PC-9 (cell line): ENCODE results near the gene HTR7. TPM values are rescaled to one million over a fixed set of nuclear protein-coding genes. Genes with fewer than 3 reads are reported as not detected.

Source experiments
- BruUV-seq: library from RNA; stranded (reverse); fragments of 400-500 nt; replicated peaks from 2 replicates; lab custom pipeline; 2021; lab: Mats Ljungman, UMichigan
- CTCF ChIA-PET: fragments of 300-600 bp; sonication (Branson Sonifier 250); formaldehyde crosslinking; loops from one replicate; lab custom pipeline; 2022; ENCODE audit warnings: antibody characterized with exemption; lab: Charles Lee
- POLR2A ChIA-PET: fragments of 300-600 bp; sonication (Branson Sonifier 250); formaldehyde crosslinking; loops from one replicate; lab custom pipeline; 2022; ENCODE audit warnings: antibody characterized with exemption; ENCODE audit not compliant: unreplicated experiment; lab: Charles Lee
- DNase-seq, 2 experiments: peaks; one replicate each; pipeline versions ENCODE4 v3.0.0 to v3.0.0-alpha.2; 2015 to 2022; ENCODE audit warnings: mixed read lengths in 1 of 2
- H2AFZ ChIP-seq: fragments of 200-600 bp; sonication (generic); 2 replicates; pipeline ENCODE4 v1.8.1; 2017; ENCODE audit warnings: antibody characterized with exemption
- H3F3A ChIP-seq: fragments of 200-600 bp; sonication (generic); 2 replicates; pipeline ENCODE4 v1.8.1; 2017; ENCODE audit warnings: antibody characterized with exemption, mild to moderate bottlenecking, low read depth; ENCODE audit not compliant: insufficient read depth
- H3K27ac ChIP-seq: fragments of 200-600 bp; sonication (generic); 2 replicates; pipeline ENCODE4 v1.6.1; 2016; ENCODE audit warnings: mixed run types
- H3K27me3 ChIP-seq: fragments of 200-600 bp; sonication (generic); 2 replicates; pipeline ENCODE4 v1.6.1; 2016; ENCODE audit warnings: low read depth, mixed run types; ENCODE audit not compliant: insufficient read depth
- H3K36me3 ChIP-seq: fragments of 200-600 bp; sonication (generic); 2 replicates; pipeline ENCODE4 v1.6.1; 2016; ENCODE audit warnings: low read depth, mixed run types
- H3K4me1 ChIP-seq: fragments of 200-600 bp; sonication (generic); replicated peaks from 2 replicates; pipeline ENCODE4 v1.6.1; 2016; ENCODE audit warnings: mixed run types; ENCODE audit not compliant: insufficient read depth
- H3K4me2 ChIP-seq: fragments of 200-600 bp; sonication (generic); 2 replicates; pipeline ENCODE4 v1.6.1; 2017; ENCODE audit warnings: mixed run types
- H3K4me3 ChIP-seq: fragments of 200-600 bp; sonication (generic); 2 replicates; pipeline ENCODE4 v1.6.1; 2016; ENCODE audit warnings: mixed run types
- H3K79me2 ChIP-seq: fragments of 200-600 bp; sonication (generic); 2 replicates; pipeline ENCODE4 v1.6.1; 2017; ENCODE audit warnings: low read depth, mixed run types
- H3K9me2 ChIP-seq: fragments of 200-600 bp; sonication (generic); 2 replicates; pipeline ENCODE4 v1.8.1; 2017; ENCODE audit warnings: mild to moderate bottlenecking; ENCODE audit not compliant: insufficient read depth
- H3K9me3 ChIP-seq: fragments of 200-600 bp; sonication (generic); 2 replicates; pipeline ENCODE4 v1.8.1; 2016; ENCODE audit warnings: low read depth; ENCODE audit not compliant: insufficient read depth
- H4K20me1 ChIP-seq: fragments of 200-600 bp; sonication (generic); 2 replicates; pipeline ENCODE4 v1.8.1; 2017; ENCODE audit not compliant: insufficient read depth
- EZH2 ChIP-seq: fragments of 200-600 bp; sonication (generic); IDR thresholded peaks from 2 replicates; pipeline ENCODE4 v1.8.0; 2017; ENCODE audit warnings: antibody characterized with exemption, low read depth
- intact Hi-C: fragments of 100-400 bp; cut with micrococcal nuclease; formaldehyde crosslinking; loops from one replicate; pipeline ENCODE4 v1.10.0; 2022; ENCODE audit not compliant: unreplicated experiment
- total RNA-seq: library from RNA; stranded (reverse); gene quantifications from 2 replicates; pipeline ENCODE4 v1.2.3, GENCODE V29; 2021
- TF ChIP-seq, protein P1 (sequence below): fragments of 200-600 bp; sonication (generic); conservative IDR thresholded peaks from 2 replicates; pipeline ENCODE4 v1.6.1; 2017; ENCODE audit warnings: mixed run types, antibody characterized with exemption, mild to moderate bottlenecking, moderate library complexity

HTR7 gene
- total RNA-seq, 1 experiment from 2014 or later: 0.52 TPM

DNA sequence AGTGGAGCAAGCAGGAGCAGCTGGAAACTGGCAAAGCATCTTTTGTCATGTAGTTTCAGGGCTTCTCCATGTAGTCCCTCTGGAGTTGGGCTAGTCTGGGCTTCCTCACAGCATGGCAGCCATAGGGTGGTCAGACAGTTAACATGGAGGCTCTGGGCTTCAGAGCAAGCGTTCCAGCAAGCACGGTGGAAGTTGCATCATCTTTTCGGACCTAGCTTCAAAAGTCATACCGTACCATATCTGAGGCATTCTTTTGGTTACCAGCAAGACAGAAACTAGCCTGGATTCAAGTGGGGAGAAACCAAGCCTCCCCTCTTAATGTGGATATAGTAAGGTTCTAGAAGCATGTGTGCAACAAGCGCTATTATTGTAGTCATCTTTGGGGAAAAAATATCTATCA is 135.0 kb downstream of the HTR7 start:
- Histone ChIP-seq H3K4me3 (no peak overlapping the region), H4K20me1 (no peaks in the 10 kb centered on the region), H3F3A (no peaks in the 10 kb centered on the region), H3K27ac (no peak overlapping the region), H3K36me3 (no peaks in the 10 kb centered on the region), H3K9me2 (no peaks in the 10 kb centered on the region), H3K4me2 (no peak overlapping the region), H2AFZ (no peak overlapping the region), H3K27me3 (no peaks in the 10 kb centered on the region), H3K4me1 (no peaks in the 10 kb centered on the region), H3K9me3 (no peaks in the 10 kb centered on the region), H3K79me2 (no peaks in the 10 kb centered on the region)
- ChIA-PET CTCF (no interaction called here), POLR2A (interaction anchor here (0.7 kb wide), 1 partner anchor 705 kb away, joined by 3 read pairs; no protein-coding TSS in a partner anchor)
- TF ChIP-seq EZH2: no peak
- TF ChIP-seq, protein P1, sequence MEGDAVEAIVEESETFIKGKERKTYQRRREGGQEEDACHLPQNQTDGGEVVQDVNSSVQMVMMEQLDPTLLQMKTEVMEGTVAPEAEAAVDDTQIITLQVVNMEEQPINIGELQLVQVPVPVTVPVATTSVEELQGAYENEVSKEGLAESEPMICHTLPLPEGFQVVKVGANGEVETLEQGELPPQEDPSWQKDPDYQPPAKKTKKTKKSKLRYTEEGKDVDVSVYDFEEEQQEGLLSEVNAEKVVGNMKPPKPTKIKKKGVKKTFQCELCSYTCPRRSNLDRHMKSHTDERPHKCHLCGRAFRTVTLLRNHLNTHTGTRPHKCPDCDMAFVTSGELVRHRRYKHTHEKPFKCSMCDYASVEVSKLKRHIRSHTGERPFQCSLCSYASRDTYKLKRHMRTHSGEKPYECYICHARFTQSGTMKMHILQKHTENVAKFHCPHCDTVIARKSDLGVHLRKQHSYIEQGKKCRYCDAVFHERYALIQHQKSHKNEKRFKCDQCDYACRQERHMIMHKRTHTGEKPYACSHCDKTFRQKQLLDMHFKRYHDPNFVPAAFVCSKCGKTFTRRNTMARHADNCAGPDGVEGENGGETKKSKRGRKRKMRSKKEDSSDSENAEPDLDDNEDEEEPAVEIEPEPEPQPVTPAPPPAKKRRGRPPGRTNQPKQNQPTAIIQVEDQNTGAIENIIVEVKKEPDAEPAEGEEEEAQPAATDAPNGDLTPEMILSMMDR: no peak
- BruUV-seq: no TSS peak
- intact Hi-C loops: no loop called here
- DNase-seq: no peak

DNA sequence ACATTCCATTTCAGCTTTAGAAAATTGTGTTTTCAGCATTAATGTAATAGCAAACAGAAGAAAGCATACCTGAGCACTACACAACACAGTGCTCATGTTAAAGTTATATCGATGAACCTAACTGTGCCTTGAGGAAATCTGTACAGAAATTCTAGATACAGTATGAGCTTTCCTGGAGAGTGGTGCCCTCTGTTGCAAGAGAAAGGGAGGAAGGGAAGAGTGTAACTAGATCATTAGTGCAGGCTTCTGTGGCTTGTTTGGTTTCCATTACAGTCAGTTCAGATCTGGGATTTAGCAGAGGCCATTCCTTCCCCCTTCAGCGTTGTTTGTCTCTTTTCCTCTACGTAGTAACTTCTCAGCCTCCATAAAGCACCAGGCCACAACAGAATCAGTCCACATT is 139.7 kb downstream of the HTR7 start:
- Histone ChIP-seq H3F3A (no peaks in the 10 kb centered on the region), H4K20me1 (no peaks in the 10 kb centered on the region), H3K9me2 (no peaks in the 10 kb centered on the region; the same call in 1 of the 2 replicates), H3K9me3 (no peaks in the 10 kb centered on the region), H3K36me3 (no peaks in the 10 kb centered on the region), H3K27ac (no peak overlapping the region), H2AFZ (no peak overlapping the region), H3K27me3 (no peaks in the 10 kb centered on the region), H3K4me2 (no peak overlapping the region), H3K79me2 (no peaks in the 10 kb centered on the region), H3K4me3 (no peak overlapping the region), H3K4me1 (no peaks in the 10 kb centered on the region)
- intact Hi-C loops: no loop called here
- no peak for TF ChIP-seq EZH2
- TF ChIP-seq, protein P1: no peak
- ChIA-PET CTCF (no interaction called here), POLR2A (no interaction called here)
- no TSS peak for BruUV-seq
- DNase-seq: no peak

DNA sequence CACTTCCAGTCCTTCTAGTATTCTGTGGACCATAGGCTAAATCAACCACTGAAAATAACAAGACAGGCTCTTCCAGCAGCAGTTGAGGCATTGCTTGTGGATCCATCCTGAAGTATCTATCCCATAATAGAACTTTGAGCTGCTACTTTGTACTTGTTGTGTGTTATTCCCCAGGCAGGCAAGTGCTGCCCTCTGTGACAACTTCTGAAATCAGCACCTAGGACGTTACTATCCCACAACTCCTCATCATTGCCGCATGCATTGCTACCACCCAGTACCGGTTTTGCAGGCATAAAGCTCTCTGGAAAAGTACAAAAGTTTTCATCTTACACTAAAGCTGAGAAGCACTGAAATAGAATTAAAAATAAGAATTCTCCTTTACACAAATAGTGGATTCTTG is 145.3 kb downstream of the HTR7 start:
- H3K27me3 ChIP-seq: no peaks in the 10 kb centered on the region
- no peaks in the 10 kb centered on the region for H3K4me1 ChIP-seq
- no peaks in the 10 kb centered on the region for H3F3A ChIP-seq
- H4K20me1 ChIP-seq: no peaks in the 10 kb centered on the region
- BruUV-seq: no TSS peak
- POLR2A ChIA-PET: no interaction called here
- H3K36me3 ChIP-seq: no peaks in the 10 kb centered on the region
- TF ChIP-seq, protein P1: no peak
- TF ChIP-seq EZH2: no peak
- no peak overlapping the region for H3K4me3 ChIP-seq
- no peaks in the 10 kb centered on the region; the same call in 1 of the 2 replicates for H3K9me2 ChIP-seq
- H3K4me2 ChIP-seq: no peak overlapping the region
- H3K79me2 ChIP-seq: no peaks in the 10 kb centered on the region
- no peak overlapping the region for H2AFZ ChIP-seq
- intact Hi-C loops: no loop called here
- no peaks in the 10 kb centered on the region for H3K9me3 ChIP-seq
- DNase-seq: no peak
- H3K27ac ChIP-seq: no peak overlapping the region
- CTCF ChIA-PET: no interaction called here
